Measurements from ENCODE around the gene TMEM38B.

- TF ChIP-seq ZNF331 (CRISPR knock-in tag; IDR thresholded peaks at IDR 0.05; ENCODE audit: low read depth) (no peak), POLR2AphosphoS5 (IDR thresholded peaks at IDR 0.05; ENCODE audit: low read depth) (no peak), EZH2 (IDR thresholded peaks at IDR 0.05; ENCODE audit: low read depth, unreplicated experiment) (no peak), CTCF (conservative IDR thresholded peaks at IDR 0.05; ENCODE audit: low read depth in 2 of 2) (no peak), EZH2phosphoT487 (IDR thresholded peaks at IDR 0.05; ENCODE audit: unreplicated experiment) (no peak), REST (IDR thresholded peaks at IDR 0.05; ENCODE audit: unreplicated experiment) (no peak), JUNB (IDR thresholded peaks at IDR 0.05; ENCODE audit: unreplicated experiment) (no peak), ZNF114 (CRISPR knock-in tag; IDR thresholded peaks at IDR 0.05) (no peak), CREB1 (CRISPR knock-in tag; IDR thresholded peaks at IDR 0.05; ENCODE audit: low read depth) (no peak)
These were observed 23.6 kb upstream of the TMEM38B start for GRCh38 chr9:105670775-105671174.

All from GM23338 (cell line).